Globus pallidus (tissue), 1 donor: Measurements from ENCODE around the gene SCLT1.

Experiments
- DNase-seq: peaks from one replicate; pipeline ENCODE4 v3.0.0-alpha.2; 2015; ENCODE audit warnings: low spot score

SCLT1 gene

GRCh38 chr4:128958194-128958593, 135.1 kb downstream of the SCLT1 start:
- DNase-seq, result peak; percentile 16

DNA sequence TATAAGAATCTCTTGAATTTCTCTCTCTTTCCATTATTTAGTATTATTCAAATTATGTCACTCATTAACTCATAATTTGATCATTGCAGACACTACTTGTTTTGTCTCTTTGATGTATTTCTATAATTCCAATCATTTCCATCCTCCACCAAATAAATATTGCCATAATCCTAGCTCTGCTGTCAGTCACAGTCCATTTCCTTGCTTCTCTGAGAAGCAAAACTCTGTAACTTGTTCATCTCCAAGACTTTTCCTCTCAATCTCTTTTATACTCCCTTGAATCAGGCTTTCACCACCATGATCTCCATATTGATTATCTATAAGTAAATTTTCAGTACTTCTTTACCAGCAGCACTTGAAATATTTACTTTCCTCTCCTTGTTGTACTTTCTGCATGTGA, 135.9 kb downstream of the SCLT1 start:
- DNase-seq, result no peak

GRCh38 chr4:128955751-128956150, 137.6 kb downstream of the SCLT1 start:
- DNase-seq, result no peak

- DNase-seq, result no peak
Observed at GRCh38 chr4:128954941-128955340, 138.4 kb downstream of the SCLT1 start.

GRCh38 chr4:128951316-128951715, 142.0 kb downstream of the SCLT1 start:
- no peak for DNase-seq

GRCh38 chr4:128950796-128951195, 142.5 kb downstream of the SCLT1 start:
- DNase-seq, result no peak

- no peak for DNase-seq
Observed at GRCh38 chr4:128946916-128947315, 146.4 kb downstream of the SCLT1 start.

- no peak for DNase-seq
Observed at GRCh38 chr4:128942607-128943006, 150.7 kb downstream of the SCLT1 start.

- no peak for DNase-seq
Observed at GRCh38 chr4:128940971-128941370, 152.4 kb downstream of the SCLT1 start.

DNA sequence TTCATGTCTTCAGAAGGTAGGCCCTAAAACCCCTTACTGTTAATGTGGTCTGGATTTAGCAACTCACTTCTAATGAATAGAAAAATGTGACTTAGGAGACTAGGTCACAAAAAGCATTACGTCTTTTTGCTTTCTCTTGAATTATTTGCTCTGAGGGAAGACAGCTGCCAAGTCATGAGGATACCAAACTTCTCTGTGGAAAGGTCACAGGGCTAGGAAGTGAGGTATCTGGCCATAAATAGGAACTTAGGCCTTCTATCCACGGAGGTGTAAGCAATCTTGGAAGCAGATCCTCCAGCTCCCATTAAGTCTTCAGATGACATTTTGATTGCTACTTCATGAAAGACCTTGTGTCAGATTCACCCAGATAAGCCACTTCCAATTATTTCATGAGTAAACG, 163.3 kb downstream of the SCLT1 start:
- no peak for DNase-seq

GRCh38 chr4:128924951-128925350, 168.4 kb downstream of the SCLT1 start:
- DNase-seq, result no peak

DNA sequence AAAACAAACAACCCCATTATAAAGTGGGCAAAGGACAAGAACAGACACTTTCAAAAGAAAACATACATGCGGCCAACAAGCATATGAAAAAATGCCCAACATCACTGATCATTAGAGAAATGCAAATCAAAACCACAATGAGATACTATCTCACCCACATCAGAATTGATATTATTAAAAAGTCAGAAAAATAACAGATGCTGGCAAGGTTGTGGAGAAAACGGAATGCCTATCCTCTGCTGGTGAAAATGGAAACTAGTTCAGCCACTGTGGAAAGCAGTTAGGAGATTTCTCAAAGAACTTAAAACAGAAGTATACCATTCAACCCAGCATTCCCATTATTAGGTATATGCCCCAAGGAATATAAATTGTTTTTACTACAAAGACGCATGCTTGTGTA, 171.4 kb downstream of the SCLT1 start:
- DNase-seq, result no peak

DNA sequence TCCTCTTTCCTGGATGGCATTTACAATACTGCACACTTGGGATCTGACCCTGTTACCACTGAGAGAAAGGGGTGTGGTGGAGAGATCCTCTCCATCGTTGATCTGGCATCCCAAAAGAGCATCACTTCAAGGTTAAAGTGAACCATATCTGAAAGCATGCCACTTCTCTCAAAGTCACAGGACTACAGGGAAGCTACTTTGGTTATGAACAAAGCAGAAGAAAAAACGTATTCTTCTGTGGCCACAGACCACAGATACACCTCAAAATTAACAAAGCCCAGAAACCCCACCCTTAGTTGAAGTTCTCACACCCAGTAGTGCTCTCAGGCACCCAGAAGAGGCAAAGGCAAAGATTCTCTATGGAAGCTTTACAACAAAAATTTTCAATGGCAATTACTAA, 175.6 kb downstream of the SCLT1 start:
- no peak for DNase-seq

DNA sequence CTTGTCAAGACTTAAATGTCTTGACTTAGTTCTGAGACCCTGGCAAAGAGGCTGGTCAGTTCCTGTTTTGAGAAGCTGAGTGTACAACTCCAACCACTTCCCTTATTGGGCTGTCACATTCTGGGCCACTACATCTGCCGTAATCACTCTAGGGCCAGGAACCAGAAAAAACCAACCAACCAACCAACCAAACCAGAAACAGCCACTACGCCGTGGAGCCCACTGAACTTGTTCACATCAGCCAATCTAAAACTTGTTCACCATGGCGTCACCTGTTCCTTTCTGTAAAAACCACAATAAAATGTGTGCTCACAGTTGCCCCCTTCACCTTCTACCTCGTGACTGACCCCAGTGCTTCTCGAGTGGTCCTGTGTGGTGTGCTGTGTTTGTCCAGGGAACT, 176.5 kb downstream of the SCLT1 start:
- DNase-seq, result peak; percentile 66

- no peak for DNase-seq
Observed at GRCh38 chr4:128915544-128915943, 177.8 kb downstream of the SCLT1 start.

GRCh38 chr4:128913228-128913627, 180.1 kb downstream of the SCLT1 start:
- DNase-seq, result peak; percentile 30

GRCh38 chr4:128908735-128909134, 184.6 kb downstream of the SCLT1 start:
- no peak for DNase-seq

DNA sequence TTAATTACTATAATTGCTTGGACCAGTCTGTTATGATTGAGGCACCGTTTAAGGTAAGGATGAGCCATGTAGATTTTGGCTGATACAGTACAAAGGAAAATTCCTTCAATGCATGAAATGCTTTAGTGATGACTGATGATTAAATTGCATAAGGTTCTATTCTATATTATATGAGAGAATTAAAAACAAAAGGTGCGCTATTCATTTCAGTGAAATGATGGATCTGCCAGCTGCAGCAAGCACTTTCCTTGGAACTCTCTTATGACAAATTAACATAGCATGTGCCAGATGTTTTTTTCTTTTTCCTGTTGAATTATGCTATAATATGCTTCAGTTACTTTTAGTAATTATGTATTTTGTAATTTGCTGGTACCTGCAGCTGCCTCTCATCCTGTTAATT, 185.4 kb downstream of the SCLT1 start:
- DNase-seq, result no peak

- DNase-seq, result no peak
Observed at GRCh38 chr4:128906581-128906980, 186.8 kb downstream of the SCLT1 start.

DNA sequence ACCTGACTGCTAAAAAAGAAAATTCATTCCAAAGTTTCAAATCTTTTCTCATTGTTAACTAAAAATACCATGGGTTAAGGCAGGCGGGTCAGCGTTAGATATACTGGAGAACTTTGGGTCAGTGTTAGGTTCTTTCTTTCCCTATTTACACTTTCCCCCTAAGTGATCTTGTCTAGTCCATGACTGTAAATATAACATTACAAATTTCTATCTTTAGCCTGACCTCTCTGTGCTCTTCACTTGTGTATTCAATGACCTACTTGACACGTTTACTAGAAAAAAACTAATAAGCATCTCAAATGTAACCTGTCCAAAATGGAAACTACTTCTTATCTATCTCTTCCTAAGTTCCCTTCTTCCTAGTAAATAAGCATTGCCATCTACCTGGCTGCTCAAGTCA, 188.5 kb downstream of the SCLT1 start:
- DNase-seq, result no peak

- no peak for DNase-seq
Observed at GRCh38 chr4:128880662-128881061, 212.7 kb downstream of the SCLT1 start.

DNA sequence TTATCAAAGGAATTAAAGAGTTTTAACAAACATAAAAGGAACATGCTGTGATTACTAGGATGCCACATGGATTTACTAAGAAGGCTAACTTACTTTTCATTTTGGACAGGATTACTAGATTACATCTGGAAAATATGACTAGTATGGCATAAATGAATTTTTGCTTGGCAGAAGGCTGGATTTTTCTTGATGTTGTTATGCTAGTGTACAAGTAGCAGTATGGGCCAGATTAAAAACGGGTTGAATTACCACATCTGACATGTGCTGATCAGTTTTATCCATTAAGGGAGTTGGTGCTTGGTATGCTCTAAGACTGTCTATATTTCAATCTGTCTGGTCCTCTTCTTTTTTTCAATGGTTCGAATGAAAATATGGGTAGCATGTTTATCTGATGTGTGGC, 213.4 kb downstream of the SCLT1 start:
- no peak for DNase-seq

- DNase-seq, result no peak
Observed at GRCh38 chr4:128879283-128879682, 214.1 kb downstream of the SCLT1 start.

DNA sequence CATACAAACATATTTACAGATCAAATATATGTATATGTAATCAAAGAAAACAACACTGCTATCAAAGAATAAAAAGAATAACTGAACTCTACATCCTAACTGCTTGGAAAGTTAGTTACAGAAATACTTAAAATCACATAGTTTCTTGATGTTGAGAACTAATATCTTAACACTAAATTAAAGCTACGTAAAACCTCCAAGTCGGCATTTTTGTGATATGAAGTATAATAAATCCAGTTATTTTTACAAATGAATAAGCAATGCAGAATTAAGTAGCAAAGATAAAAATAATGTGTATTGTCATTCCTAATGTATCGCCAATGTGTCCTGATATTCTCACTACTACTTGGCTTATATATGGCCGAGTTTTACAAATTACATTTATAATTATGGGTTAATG, 215.4 kb downstream of the SCLT1 start:
- no peak for DNase-seq

DNA sequence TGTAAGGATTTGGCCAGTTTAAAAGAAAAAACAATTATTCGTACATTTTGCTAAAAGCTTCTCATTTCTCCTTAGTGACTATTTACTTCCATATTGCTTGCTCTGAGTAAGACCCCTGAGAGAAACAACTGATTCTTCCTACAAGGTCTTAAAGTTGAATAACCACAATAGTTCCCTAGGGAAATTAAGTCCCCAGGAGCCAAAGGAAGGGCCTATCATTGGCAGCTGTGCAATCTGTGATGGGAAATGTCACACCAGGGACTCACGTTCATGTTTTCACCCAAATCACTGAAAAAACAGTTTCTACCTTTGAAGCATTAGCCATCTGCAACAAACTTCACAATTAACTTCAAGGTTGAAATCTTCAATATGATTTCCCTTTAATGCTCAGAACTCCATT, 217.1 kb downstream of the SCLT1 start:
- DNase-seq, result no peak
